SW480 (cell line): ENCODE measurements around the gene MRPL54.

Experiments
- DNase-seq: peaks from one replicate; pipeline ENCODE4 v3.0.0-alpha.2; 2016; ENCODE audit warnings: low spot score

The MRPL54 gene

DNA sequence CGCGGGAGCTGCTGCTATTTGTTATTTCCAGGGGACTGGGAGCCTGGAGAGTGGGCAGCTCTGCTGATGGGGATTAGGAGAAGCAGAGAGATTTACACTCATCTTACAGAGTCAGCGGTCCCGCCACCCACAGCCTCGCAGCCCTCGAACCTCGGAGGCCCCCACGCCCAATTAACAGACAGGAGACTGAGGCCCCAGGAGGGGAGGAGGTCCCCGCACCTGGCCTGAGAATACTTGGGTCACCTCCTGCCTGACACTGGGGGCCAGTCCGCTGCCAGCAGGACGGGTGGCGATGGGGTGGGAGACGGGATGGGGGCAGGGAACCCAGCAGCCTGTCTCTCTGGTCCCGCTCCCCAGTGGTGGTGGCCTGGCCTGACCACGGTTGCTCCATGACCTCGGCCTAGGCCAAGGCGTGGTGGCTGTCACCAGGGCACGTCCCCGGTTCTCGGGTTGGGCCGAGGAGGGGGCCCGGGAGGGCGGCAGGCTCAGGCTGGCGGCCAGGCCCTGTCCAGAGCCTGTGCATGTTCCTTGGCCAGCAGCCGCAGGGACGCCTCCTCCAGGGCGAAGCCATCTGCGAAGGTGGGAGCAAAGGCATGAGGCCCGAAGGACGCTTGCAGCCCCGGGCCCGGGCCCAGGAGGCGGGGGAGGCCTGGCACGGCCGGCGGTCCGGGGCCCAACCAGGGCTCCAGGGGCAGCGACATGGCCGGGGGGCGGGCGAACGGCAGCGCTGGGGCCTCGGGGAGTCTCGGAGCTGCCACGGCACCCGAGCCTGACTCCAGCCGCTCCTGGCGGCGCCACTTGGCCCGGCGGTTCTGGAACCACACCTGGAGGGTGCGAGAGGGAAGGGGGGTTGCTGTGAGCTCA, 7.9 kb downstream of the MRPL54 start:
- DNase-seq, result no peak

DNA sequence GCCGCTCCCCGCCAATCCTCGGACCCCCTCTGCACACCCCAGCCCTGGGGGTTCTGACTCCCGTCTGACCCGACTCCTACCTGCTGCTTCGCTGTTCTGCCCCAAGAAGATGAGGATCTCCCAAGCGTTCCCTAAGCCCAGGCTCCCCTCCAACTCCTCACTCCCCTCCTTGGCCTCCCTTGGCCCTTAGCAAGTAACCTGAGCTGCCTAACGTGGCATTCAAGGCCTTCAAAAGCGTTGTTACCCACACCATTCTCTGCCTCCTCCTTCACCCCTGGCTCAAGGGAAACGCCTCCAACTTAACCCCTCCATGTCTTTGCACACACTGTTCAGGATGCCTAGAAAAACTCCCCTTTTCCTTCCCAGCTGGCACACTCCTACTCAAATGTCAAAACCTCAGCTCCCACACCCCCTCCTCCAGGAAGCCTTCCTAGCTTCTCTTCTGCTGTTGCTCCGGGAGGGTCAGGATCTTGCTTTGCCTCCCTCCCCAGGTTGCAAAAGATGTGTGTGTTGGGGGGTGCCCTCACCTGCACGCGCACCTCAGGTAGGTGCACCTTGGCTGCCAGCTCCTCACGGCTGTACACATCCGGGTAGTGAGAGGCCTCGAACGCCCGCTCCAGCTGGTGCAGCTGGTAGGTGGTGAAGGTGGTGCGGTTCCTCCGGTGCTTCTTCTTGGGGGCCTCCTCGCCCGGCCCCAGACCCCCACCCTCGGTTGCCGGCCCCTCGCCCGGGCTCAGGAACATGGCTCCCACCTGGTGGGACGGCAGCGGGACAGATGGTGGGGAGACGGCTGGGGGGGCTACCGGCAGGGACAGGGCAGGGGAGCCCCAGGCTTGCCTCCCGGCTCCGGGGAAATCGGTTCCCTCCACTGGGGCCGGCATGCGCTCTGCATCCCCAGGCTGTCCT, 8.8 kb downstream of the MRPL54 start:
- DNase-seq, result no peak

DNA sequence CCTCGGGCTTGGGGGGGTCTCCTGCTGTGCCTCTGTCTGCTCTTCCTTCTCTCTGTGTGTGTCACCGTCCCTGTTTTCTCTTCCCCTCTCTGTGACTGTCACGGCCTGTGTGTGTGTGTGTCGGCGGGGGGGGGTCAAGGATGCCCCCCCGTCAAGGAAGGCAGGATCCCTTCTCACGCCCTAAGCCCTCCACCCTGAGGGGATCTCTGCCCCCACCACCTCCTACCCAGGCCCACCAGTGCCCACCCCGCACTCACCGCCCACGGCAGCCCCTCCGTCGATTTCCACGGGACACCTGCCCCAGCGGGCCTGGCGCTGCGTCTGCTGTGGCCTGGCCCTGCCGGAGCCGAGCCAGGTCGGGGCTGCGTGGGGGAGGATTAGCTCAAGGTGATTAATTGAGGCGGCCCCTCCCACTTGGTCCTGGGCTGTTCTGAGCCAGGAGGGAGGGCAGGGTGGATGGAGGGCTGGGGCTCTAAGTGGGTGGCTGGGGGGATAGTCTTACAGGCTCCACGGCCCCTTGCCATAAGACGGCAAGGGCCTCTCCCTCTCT, 9.5 kb downstream of the MRPL54 start, which contains the start of gene RAX2:
Gene RAX2 (minus strand): TSS at position 323 of the 550 bp plus-strand sequence. CDS start 486 bp downstream, outside the sequence.
- DNase-seq, result no peak

DNA sequence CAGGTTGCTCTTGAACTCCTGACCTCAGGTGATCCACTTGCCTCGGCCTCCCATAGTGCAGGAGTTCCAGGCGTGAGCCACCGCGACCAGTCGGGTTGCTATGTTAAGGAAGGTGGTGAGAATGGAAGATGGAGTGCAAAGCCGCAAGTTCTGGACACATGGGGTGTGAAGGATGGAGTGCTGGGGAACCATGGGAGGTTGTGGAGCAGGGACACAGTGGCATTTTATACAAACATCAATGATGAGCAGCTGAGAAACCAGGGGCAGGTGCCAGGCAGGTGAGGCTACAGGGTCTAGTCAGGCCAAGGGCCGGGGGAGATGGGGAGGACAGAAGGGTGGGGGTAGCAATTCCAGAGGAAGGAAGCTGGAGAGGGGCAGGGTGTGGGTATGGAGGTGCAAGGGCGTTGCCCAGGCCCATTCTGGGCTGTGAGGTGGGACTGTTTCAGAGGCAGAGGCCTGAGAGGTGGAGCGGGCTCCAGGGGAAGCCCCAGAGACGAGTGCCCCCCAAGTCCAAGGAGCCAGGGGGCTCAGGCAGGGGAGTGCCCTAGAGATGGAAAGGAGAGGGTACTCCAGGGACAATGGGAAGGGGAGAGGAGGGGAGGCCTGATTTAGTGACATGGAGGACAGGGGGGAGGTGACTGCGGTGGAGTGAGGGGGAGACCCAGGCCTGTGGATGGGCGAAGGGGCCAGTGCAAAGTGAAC, 11.5 kb downstream of the MRPL54 start:
- no peak for DNase-seq

DNA sequence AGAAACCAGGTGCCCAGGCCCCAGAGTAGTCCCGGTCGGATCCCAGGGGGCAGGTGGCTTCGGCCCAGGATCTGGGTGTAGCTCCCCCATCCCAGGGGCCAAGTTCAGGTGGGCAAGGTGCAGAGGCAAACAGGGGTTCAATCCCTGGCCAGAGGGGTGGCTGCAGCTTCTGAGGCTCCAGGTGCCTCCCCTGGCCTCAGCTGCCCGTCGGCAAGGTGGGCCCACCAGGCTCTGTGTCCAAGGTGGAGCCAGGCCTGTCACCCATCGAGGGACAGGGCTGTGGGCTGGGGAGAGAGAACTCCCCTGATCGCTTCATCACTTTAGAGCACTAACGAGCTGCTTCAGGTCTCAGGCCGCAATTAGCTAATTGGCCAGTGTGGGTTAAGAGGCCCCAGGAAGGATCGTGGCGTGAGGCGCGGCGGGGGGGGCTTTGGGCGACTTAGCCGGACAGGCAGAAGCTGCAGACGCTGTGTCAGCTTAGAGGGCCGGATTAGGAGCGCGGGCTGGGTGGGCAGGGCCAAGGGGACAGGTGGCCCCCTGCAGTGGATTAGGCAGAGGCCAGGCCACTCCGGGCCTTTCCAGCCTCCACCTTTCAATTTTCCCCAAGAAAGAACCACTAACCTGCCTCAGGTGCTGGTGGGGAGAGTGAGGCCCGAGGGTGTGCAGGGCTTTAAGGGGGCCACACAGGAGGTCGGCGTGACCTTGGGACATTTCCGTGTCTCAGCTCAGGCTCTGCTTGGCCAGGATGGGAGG, 12.3 kb downstream of the MRPL54 start:
- no peak for DNase-seq

DNA sequence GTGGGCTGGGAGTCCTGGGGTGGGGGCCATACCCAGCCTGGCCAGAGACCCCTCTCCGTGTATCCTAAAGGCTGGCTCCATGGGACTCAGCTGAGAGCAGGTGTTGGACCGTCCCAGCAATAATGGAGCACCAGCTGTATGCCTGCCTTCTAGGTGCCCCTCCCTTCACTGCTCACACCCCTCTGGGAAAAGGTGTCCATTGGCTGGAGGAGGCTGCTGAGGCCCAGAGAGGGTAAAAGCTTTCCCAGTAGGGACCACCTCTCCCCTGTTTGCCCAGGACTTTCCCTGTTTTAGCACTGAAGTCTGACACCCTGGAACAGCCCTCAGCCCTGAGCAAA, 12.9 kb downstream of the MRPL54 start:
- DNase-seq, result no peak

DNA sequence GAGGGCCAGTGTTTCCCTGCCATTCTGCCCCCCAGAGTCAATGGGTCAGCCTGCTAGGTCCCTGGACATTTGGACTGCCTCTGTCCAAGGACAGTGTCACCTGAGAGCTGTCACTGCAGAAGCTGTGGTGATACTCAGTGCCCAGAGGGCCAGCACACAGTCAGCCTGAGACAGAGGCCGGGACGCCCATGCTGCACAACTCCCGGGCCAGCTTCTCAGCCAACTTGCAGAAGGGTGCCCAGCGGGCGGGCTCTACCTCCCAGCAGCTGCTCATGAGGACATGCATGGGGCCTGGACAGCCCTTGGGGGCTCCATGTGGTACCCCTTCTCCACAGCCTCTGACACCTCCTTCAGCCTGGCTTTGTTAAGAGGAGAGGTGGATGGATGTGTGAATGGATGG, 13.3 kb downstream of the MRPL54 start:
- no peak for DNase-seq

DNA sequence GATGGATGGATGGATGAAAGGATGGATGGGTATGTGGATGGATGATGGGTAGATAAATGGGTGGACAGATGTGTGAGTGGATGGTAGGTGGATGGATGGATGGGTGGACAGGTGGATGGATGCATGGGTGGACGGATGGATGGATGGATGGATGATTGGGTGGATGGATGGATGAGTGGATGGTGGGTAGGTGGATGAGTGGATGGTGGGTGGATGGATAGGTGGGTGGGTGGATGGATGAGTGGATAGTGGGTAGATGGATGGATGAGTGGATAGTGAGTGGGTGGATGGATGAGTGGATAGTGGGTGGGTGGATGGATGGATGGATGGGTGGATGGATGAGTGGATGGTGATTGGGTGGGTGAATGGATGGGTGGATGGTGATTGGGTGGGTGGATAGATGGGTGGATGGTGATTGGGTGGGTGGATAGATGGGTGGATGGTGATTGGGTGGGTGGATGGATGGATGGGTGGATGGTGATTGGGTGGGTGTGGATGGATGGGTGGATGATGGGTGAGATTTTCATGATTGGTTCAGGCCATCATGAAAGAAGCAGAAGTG, 14.1 kb downstream of the MRPL54 start:
- no peak for DNase-seq

DNA sequence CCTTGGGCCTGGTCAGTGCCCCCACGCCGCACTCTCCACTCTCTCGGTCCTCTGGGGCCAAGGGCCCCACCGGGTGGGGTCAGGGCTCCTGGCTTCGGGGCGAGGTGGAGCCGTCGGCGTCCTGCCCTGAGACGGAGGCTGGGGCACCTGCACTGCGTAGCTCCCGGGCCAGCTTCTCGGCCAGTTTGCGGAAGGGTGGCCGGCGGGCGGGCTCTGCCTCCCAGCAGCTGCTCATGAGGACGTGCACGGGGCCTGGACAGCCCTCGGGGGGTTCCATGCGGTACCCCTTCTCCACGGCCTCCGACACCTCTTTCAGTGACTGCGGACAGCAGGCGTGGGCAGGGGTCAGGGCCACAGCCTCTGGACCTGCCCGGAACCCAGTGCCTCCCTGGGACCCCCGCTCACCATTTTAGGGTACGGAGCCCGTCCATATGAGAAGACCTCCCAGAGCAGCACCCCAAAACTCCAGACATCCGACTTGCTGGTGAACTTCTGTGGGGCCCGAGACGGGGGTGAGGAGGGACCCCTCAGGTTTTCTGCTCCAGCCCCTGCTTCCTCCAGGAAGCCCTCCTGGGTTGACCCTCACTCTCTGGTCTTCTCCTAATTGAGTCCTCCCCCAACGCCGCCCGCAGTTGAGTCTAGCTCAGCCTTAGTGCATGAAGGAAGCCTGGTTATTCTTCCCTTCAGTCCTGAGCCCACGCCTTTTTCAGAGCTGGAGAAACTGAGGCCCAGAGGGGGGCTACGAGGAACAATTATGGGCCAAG, 15.8 kb downstream of the MRPL54 start:
- DNase-seq, result no peak

DNA sequence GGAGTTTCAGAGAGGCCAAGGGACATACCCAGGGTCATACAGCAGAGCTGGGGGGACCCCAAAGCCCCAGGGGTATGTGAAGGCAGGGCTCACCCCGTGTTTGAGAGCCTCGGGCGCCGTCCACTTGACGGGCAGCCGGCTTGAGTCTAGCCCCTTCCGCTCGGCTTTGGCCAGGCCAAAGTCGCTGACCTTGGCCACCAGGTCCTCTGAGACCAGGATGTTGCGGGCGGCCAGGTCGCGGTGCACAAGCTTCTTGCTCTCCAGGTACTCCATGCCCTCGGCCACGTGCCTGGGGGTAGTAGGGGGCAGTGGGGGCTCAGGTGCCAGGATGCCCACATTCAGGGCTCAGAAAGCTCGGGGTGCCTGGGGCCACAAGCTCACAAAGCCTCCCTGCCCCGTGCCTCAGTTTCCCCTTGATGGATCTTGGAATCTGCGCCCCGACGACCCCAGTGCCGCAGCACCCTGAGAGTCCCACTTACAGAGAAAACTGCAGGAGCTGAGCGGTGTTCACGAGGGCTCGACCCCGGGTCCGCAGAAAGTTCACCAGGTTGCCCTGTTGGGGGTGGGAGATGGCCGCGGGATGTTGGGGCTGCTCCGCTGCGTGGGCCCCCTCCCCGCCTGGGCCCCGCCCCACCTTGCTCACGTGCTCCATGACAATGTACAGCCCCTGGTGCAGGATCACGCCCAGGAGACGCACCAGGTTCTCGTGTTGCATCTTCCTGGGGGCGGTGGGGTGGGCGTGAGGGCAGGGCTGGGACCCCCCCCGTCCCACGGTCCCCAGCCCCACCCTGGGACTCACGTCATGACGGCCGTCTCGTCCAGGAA, 16.6 kb downstream of the MRPL54 start:
- no peak for DNase-seq

DNA sequence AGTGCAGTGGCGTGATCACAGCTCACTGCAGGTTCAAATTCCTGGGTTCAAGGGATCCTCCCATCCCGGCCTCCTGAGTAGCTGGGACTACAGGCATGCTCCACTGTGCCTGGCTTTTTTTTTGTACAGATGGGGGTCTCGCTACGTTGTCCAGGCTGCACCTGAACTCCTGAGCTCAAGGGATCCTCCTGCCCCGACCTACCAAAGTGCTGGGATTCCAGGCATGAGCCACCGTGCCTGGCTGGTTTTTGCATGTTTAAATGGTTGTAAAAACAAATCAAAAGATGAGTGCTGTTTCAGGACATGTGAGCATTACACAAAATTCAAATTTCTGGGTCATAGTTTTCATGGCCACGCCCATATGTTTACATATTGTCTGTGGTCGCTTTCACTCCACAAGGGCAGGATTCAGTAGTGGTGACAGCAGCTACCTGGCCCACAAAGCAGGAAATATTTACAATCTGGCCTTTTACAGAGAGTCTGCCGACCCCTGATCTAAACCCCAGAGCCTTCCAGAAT, 18.4 kb downstream of the MRPL54 start:
- no peak for DNase-seq

DNA sequence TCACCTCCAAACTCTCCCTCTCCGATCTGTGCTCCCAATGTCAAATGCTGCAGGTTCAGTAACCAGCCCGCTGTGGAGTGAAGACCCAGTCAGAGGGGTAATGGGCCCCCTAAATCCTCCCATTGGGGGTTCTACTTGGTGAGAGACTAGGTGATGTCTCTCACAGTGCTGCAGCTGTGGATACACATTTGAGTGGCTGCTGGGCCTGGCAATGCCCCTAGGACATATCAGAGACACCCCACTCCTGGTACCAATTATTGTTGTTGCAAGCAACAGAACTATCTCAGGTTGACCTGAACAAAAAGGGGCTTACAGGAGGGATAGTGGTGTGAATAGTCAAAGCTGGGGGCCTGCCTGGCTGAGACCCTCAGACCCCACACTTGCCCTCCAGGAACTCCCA, 19.1 kb downstream of the MRPL54 start:
- no peak for DNase-seq

DNA sequence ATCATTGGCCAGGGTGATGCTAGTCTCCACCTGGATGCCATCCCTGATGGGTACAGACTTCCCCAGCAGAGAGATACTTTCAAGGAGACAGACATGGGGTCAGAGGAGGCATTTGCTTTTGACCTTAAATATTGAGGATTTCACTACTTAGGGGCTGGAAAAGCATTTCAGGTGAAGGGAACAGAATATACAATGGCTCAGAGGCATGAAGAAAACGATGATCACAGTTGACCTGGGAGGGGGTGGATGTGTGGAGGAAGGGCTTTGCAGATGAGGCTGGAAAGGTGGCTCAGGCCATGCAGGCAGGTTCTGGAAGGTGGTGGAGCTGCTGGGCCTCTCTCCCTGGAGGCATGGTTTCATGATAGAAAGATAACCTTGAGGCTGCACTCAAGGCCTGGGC, 19.8 kb downstream of the MRPL54 start:
- DNase-seq, result no peak

DNA sequence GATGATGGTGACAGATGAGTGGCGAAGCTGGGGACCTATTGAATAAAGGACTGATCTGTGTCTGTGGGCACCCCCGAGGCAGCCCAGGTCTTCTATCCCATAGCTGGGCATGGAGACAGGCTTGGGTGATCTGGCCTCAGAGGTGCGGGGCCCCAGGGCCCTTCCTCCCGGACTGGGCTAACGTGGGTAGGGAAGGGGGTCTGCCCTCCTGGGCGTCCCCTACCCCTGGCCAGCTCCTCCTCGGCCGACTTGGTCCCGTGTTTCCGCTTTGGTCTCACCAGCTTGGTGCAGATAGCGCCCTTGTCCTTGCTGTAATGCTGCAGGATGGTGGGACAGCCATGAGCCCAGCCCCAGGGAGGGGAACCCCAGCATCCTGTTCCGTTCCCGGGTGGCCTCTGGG, 20.4 kb downstream of the MRPL54 start:
- no peak for DNase-seq

DNA sequence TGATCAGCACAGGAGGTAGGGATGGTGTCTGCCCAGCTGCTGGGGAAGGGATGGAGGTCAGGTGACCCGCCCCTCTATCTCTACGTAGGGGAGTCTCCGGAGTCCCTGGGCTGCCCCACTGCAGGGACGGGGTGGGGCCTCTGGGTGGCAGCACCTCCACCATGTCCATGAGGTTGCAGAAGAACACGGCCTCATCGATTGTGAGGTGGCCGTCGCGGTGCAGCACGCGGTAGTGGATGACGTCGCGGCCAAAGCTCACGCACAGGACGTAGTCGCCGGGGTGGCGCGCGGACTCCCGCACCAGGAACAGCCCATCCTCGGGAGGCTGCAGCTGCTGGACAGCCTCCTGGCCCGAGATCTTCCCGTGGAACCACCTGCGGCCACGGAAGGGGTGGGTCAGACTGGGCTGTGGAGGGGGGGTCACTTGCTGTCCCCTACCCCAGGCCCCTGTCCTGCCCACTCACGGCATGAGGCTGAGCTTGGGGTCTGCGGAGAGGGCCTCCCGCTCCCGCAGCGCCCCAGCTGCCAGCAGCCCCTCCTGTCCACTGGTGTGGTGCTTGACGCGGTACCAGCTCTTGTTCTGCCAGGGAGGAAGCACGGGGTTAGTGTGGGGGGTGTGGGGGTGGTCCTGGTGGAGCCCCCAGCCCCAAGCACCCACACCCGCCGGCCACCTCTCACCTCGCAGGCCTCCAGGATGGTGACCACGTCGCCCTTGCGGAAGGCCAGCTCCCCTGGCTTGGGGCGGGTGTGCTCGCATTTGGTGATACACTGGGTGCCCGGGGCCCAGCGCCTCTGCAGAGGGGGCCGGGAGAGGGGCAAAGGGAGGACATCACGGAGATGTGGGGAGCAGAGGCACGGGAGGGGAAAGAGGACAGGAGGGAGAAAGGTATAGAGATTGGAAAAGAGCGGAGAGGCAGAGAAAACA, 21.4 kb downstream of the MRPL54 start:
- no peak for DNase-seq

DNA sequence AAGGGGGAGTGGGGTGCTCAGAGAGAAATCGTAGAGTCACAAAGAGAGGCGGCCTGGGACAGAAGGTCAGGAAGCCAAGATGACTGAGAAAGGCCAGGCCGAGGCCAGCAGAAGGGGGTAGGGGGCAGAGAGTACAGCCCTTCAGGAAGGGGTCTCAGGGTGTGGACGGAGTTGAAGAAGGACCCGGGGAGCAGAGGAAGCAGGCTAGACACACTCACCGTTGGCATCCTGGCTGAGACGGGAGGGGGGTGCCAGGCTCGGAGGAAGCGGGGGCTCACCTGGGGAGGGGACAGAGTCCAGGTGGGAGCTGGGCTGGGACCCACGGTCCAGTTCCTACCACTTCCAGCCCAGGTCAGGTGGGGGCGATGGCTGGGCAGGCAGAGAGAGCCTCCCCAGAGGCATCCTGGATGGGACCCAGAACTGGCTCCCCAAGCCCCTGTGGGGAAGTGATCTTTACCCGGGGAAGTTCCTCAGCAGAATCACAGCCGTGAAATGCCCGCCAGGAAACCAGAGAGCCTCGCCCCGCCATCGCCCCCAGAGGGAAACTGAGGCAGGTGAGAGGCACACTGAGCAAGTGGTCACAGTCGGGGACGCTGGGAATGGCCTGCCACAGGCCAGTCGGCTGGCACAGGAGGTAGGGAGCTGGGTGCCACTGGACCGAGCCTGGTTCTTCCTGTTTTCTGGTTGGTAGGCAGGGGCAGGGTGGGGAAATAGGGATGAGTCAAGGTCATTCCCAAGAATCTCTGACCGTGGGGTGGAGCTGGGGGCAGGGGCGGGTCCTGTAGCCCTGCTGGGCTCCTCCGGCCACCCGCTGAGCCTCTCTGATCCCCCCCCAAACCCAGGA, 22.3 kb downstream of the MRPL54 start:
- no peak for DNase-seq

DNA sequence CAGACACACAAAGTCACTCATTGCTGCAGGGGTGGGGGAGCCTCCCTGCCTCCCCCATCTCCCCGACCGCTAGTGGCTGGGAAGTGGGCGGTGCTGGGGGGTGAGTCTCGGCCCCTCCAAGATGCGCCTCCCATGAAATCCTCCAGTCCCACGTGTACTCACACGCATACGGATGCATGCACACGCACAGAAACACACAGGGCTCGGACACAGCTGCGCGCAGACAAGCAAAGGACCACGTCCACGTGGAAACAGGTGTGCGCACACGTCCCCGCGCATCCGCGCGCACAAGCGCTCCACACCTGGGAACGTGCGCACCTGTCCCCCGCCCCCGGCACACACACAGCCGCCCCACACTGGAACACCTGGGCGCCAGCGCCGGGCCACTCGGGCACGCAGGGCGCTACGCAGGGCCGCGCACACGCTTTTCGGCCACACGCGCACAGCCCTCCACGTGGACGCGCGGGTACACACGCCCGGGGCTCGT, 23.0 kb downstream of the MRPL54 start:
- no peak for DNase-seq
